ENCODE data around the gene SH3RF2. TPM values are rescaled to one million over a fixed set of nuclear protein-coding genes. Genes with fewer than 3 reads are reported as not detected.
"Not testable (repeated sequence)": the region's sequence is repeated elsewhere in the genome, so short reads cannot be mapped to it uniquely, and the experiment has no call there.

The SH3RF2 gene
- total and polyA plus RNA-seq, 10 donors, result 0.04 to 0.44 (median 0.10) TPM; not detected in 2

DNA sequence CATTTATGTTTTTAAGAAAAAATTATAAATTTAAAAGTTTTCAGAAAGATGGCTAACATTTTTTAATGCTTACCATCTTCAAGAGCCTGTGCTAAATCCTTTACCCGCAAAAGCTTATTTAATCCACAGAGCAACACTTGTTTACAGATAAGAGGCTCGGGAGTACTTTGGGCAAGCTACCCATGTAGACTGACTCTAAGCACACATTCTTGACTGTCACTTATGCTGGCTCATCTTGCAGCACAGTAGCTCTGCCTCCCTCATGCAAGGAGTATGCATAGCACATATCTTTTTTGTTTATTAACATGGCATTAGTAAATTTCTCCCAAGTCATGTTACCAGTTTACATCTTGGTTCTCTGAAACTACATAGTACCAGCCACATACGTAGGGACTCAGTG, 14.7 kb downstream of the SH3RF2 start:
- TF ChIP-seq, protein P1, sequence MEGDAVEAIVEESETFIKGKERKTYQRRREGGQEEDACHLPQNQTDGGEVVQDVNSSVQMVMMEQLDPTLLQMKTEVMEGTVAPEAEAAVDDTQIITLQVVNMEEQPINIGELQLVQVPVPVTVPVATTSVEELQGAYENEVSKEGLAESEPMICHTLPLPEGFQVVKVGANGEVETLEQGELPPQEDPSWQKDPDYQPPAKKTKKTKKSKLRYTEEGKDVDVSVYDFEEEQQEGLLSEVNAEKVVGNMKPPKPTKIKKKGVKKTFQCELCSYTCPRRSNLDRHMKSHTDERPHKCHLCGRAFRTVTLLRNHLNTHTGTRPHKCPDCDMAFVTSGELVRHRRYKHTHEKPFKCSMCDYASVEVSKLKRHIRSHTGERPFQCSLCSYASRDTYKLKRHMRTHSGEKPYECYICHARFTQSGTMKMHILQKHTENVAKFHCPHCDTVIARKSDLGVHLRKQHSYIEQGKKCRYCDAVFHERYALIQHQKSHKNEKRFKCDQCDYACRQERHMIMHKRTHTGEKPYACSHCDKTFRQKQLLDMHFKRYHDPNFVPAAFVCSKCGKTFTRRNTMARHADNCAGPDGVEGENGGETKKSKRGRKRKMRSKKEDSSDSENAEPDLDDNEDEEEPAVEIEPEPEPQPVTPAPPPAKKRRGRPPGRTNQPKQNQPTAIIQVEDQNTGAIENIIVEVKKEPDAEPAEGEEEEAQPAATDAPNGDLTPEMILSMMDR (IDR thresholded peaks at IDR 0.05 in 8 of 11, conservative IDR thresholded peaks at IDR 0.05 in 3 of 11), result no peak
- TF ChIP-seq POLR2A (IDR thresholded peaks at IDR 0.05) (no peak), POLR2AphosphoS5 (IDR thresholded peaks at IDR 0.05) (no peak)
- no peak for DNase-seq
- Histone ChIP-seq H3K9me3 (no peaks in the 10 kb centered on the region), H3K27ac (no peak overlapping the region), H3K27me3 (replicated peaks in 1 of 7) (peaks cover 0 to 17% (median 0%) of the 10 kb centered on the region in 7 donors), H3K36me3 (no peaks in the 10 kb centered on the region), H3K4me1 (no peaks in the 10 kb centered on the region), H3K4me3 (no peak overlapping the region)
- WGBS, 5 donors, result 73 to 88% (median 84%) methylated on average over 3 of the region's 3 CpGs
- intact Hi-C loops (cut with DNase I; ENCODE audit: low total_unique reads), result no loop called here

DNA sequence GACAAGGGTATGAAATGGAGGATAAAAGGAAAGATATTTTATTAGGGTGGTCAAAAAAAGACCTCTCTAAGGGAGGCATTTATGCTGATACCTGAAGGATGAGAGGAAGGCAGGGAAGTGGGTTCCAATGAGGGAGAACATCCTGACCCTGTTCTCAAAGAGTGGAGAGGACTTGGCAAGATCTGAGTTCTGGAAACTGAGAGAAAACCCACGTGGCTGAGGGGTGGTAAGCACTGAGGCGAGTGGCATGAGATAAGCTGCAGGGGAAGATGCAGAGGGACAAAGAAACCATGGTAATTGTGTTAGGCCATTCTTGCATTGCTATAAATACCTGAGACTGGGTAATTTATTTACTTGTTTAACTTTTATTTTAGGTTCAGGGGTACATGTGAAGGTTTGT, 16.8 kb downstream of the SH3RF2 start:
- 58 to 83% (median 68%) methylated on average over 2 of the region's 2 CpGs for WGBS, 5 donors
- H3K36me3 ChIP-seq, result no peaks in the 10 kb centered on the region
- H3K4me1 ChIP-seq, result no peaks in the 10 kb centered on the region
- H3K9me3 ChIP-seq, result no peaks in the 10 kb centered on the region
- DNase-seq, result no peak
- intact Hi-C loops (cut with DNase I; ENCODE audit: low total_unique reads), result no loop called here
- peaks cover 0 to 16% (median 0%) of the 10 kb centered on the region in 7 donors for H3K27me3 ChIP-seq (replicated peaks in 1 of 7)
- TF ChIP-seq POLR2AphosphoS5 (IDR thresholded peaks at IDR 0.05), result no peak
- TF ChIP-seq POLR2A (IDR thresholded peaks at IDR 0.05), result no peak
- TF ChIP-seq, protein P1 (IDR thresholded peaks at IDR 0.05 in 8 of 11, conservative IDR thresholded peaks at IDR 0.05 in 3 of 11), result no peak
- no peak overlapping the region for H3K4me3 ChIP-seq
- H3K27ac ChIP-seq, result no peak overlapping the region

DNA sequence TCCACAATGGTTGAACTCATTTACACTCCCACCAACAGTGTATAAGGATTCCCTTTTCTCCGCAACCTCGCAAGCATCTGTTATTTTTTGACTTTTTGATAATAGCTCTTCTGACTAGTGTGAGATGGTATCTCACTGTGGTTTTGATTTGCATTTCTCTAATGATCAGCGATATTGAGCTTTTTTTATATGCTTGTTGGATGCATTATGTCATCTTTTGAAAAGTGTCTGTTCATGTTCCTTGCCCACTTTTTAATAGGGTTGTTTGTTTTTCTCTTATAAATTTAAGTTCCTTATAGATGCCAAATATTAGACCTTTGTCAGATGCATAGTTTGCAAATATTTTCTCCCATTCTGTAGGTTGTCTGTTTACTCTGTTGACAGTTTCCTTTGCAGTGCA, 17.8 kb downstream of the SH3RF2 start:
- intact Hi-C loops (cut with DNase I; ENCODE audit: low total_unique reads); DNase-seq; H3K36me3 ChIP-seq; H3K27me3 ChIP-seq (replicated peaks in 1 of 7); H3K9me3 ChIP-seq; H3K4me3 ChIP-seq; H3K4me1 ChIP-seq; H3K27ac ChIP-seq: not testable (repeated sequence)
- 84 to 93% (median 92%) methylated on average over 3 of the region's 3 CpGs for WGBS, 5 donors

DNA sequence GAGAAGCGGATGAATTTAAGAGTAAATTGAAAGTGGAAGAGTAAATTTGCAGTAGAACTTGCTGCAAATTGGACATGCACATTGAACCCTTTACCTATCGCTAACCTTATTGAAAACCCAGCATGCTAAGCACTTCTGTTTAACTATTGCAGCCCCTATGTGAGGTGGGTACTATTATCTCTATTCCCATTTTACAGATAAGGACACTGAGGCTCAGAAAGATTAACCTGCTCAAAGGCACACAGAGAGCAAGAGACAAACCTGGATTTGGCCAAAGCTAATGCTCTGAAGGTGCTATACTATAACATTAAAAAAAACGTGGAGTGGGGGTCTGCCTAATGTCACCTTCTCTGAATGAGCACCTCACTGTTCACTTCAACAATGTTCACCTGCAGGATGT, 21.0 kb downstream of the SH3RF2 start:
- Histone ChIP-seq H3K27me3 (replicated peaks in 1 of 7) (peaks cover 0 to 5% (median 0%) of the 10 kb centered on the region in 7 donors), H3K36me3 (no peaks in the 10 kb centered on the region), H3K9me3 (no peaks in the 10 kb centered on the region), H3K4me1 (no peaks in the 10 kb centered on the region), H3K27ac (no peak overlapping the region), H3K4me3 (no peak overlapping the region)
- TF ChIP-seq, protein P1 (IDR thresholded peaks at IDR 0.05 in 8 of 11, conservative IDR thresholded peaks at IDR 0.05 in 3 of 11), result no peak
- TF ChIP-seq POLR2AphosphoS5 (IDR thresholded peaks at IDR 0.05) (no peak), POLR2A (IDR thresholded peaks at IDR 0.05) (no peak)
- 78 to 87% (median 86%) methylated on average over 3 of the region's 3 CpGs for WGBS, 5 donors
- DNase-seq, result no peak
- intact Hi-C loops (cut with DNase I; ENCODE audit: low total_unique reads), result no loop called here

DNA sequence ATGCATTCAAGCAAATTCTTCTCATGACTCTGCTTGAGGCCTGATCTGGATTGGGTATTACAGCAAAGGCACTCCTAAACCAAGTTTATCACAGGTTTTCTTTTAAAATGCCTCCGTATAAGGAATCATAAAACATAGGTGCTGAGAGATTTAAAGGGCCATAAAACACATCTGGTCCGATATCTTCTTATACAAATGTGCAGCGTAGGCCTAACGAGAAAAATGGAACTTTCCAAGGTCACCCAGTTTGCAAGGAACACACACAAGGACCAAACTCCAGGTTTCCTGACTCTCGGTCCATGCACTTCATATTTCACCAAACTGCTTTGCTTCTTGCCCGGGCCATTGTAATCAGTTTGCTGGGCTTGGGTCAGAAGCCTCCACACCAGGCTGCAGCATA, 22.1 kb downstream of the SH3RF2 start:
- WGBS, 5 donors, result 83 to 90% (median 89%) methylated on average over 6 of the region's 6 CpGs
- no peak overlapping the region for H3K4me3 ChIP-seq
- DNase-seq, result no peak

More for the DNA sequence above, 22.1 kb downstream of the SH3RF2 start:
- intact Hi-C loops (cut with DNase I; ENCODE audit: low total_unique reads), result no loop called here
- no peaks in the 10 kb centered on the region for H3K9me3 ChIP-seq
- no peaks in the 10 kb centered on the region for H3K4me1 ChIP-seq
- TF ChIP-seq POLR2A (IDR thresholded peaks at IDR 0.05) (no peak), POLR2AphosphoS5 (IDR thresholded peaks at IDR 0.05) (no peak)
- TF ChIP-seq, protein P1 (IDR thresholded peaks at IDR 0.05 in 8 of 11, conservative IDR thresholded peaks at IDR 0.05 in 3 of 11), result no peak
- no peaks in the 10 kb centered on the region for H3K36me3 ChIP-seq
- no peaks in the 10 kb centered on the region for H3K27me3 ChIP-seq (replicated peaks in 1 of 7)
- H3K27ac ChIP-seq, result no peak overlapping the region
